Tibial nerve (tissue), 4 donors: Measurements from ENCODE around the gene AFF2. TPM values are rescaled to one million over a fixed set of nuclear protein-coding genes. Genes with fewer than 3 reads are reported as not detected.

Experiments used
- DNase-seq, 2 donors: peaks; one replicate each; pipeline ENCODE4 v3.0.0-alpha.2; 2019; ENCODE audit warnings: low spot score in 2 of 2
- H3K27ac ChIP-seq, 4 donors: fragments of 200-600 bp; sonication (generic) in 3 of 4; one replicate each; pipeline ENCODE4 v1.5.1; 2017 to 2019; ENCODE audit warnings: mild to moderate bottlenecking in 1 of 4
- H3K27me3 ChIP-seq, 2 donors: fragments of 200-600 bp; sonication (generic) in 1 of 2; one replicate each; pipeline versions ENCODE4 v1.5.1 to v1.6.0; 2017 to 2019
- H3K36me3 ChIP-seq, 3 donors: fragments of 200-600 bp; sonication (generic); one replicate each; pipeline ENCODE4 v1.5.1; 2018 to 2019
- H3K4me1 ChIP-seq, 4 donors: fragments of 200-600 bp; sonication (generic) in 3 of 4; one replicate each; pipeline ENCODE4 v1.5.1; 2017 to 2019
- H3K4me3 ChIP-seq, 4 donors: fragments of 200-600 bp; sonication (generic) in 3 of 4; one replicate each; pipeline ENCODE4 v1.5.1; 2017 to 2019; ENCODE audit warnings: mild to moderate bottlenecking in 1 of 4, moderate library complexity in 1 of 4
- H3K9me3 ChIP-seq, 4 donors: fragments of 200-600 bp; sonication (generic) in 3 of 4; one replicate each; pipeline ENCODE4 v1.5.1; 2017 to 2019
- CTCF ChIP-seq, 5 experiments: fragments of 200-600 bp in 3 of 5; fragments of 450-650 bp in 2 of 5; sonication (generic) in 3 of 5; IDR thresholded peaks; one replicate each; pipeline ENCODE4 v1.5.1; 2016 to 2019; ENCODE audit warnings: antibody characterized with exemption in 5 of 5, mild to moderate bottlenecking in 3 of 5, moderate library complexity in 2 of 5
- EP300 ChIP-seq, 2 donors: sonication (generic); formaldehyde crosslinking; IDR thresholded peaks; one replicate each; pipeline ENCODE4 v1.6.1; 2017; ENCODE audit warnings: antibody characterized with exemption in 2 of 2, mild to moderate bottlenecking in 1 of 2
- POLR2A ChIP-seq, 2 donors: fragments of 450-650 bp; IDR thresholded peaks; one replicate each; pipeline ENCODE4 v1.6.1; 2017; ENCODE audit warnings: antibody characterized with exemption in 2 of 2, mild to moderate bottlenecking in 2 of 2, moderate library complexity in 2 of 2
- WGBS, 2 donors: methylation state at CpG; one replicate each; pipeline ENCODE4 v1.1.5; 2018; 5-methylcytosine and 5-hydroxymethylcytosine counted together
- total RNA-seq, 4 donors: library from RNA; depleted of rRNA; stranded (reverse); fragments of >200 nt; gene quantifications; one replicate each; pipeline ENCODE4 v1.1.0, GENCODE V29; 2016

The AFF2 gene
- total RNA-seq, 4 donors from 2014 or later = 13.2 to 20.3 (median 16.1) TPM

GRCh38 chrX:148517176-148517575 is 16.8 kb downstream of the AFF2 start:
- TF ChIP-seq EP300 (IDR thresholded peaks at IDR 0.05) (no peak), POLR2A (IDR thresholded peaks at IDR 0.05) (no peak), CTCF (IDR thresholded peaks at IDR 0.05) (no peak)
- DNase-seq = no peak
- Histone ChIP-seq H3K27ac (no peak overlapping the region), H3K4me1 (no peaks in the 10 kb centered on the region), H3K36me3 (no peaks in the 10 kb centered on the region), H3K27me3 (no peaks in the 10 kb centered on the region), H3K4me3 (no peak overlapping the region), H3K9me3 (no peaks in the 10 kb centered on the region)
- 46 to 47% methylated on average over 2 of the region's 2 CpGs for WGBS, 2 donors

GRCh38 chrX:148522006-148522405 is 21.6 kb downstream of the AFF2 start:
- 68 to 81% methylated on average over 5 of the region's 5 CpGs for WGBS, 2 donors
- DNase-seq = no peak
- Histone ChIP-seq H3K27ac (no peak overlapping the region), H3K36me3 (no peaks in the 10 kb centered on the region), H3K4me1 (no peaks in the 10 kb centered on the region), H3K4me3 (no peak overlapping the region), H3K27me3 (no peaks in the 10 kb centered on the region), H3K9me3 (no peaks in the 10 kb centered on the region)
- no peak for TF ChIP-seq POLR2A (IDR thresholded peaks at IDR 0.05)
- no peak for TF ChIP-seq EP300 (IDR thresholded peaks at IDR 0.05)
- no peak for TF ChIP-seq CTCF (IDR thresholded peaks at IDR 0.05)

DNA sequence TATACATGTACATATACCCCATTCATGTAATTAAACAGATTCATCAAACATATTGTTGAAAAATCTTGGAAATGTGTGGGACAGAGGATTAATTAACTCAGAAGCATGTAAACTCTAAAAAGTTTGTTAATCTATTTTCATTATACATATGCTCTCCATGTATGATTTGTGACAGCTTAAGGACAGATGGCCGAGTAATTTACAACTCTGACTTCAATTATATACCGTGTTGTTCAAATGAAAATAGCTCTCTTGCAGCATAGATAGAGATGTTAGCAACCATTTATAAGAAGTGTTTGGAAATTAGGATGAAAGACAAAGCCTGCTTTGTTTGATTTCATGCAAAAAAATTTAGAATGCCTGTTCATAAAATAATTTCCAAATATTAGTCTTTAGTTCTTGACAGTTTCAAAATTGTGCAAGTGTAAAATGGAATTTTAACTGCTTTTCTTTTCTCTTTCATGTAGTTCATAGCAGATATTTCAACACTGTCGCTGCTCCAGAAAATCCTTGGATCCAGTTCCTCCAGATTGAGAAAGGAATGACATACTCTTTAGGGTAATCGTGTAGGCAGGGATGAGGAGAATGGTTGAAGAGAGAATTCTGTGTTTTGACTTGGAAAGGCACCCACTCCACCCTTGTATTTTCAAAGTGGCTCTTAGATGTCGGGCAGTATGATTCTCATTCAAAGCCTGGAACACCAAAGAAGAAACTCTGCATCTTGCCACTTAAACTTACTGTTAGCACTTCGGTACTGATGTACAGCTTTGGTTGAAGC is 23.1 kb downstream of the AFF2 start:
- H3K27ac ChIP-seq = no peak overlapping the region
- H3K4me1 ChIP-seq = no peaks in the 10 kb centered on the region
- TF ChIP-seq CTCF (IDR thresholded peaks at IDR 0.05) = no peak
- no peak for TF ChIP-seq EP300 (IDR thresholded peaks at IDR 0.05)
- TF ChIP-seq POLR2A (IDR thresholded peaks at IDR 0.05) = no peak
- no peaks in the 10 kb centered on the region for H3K27me3 ChIP-seq
- 53 to 54% methylated on average over 6 of the region's 6 CpGs for WGBS, 2 donors
- no peaks in the 10 kb centered on the region for H3K36me3 ChIP-seq
- no peaks in the 10 kb centered on the region for H3K9me3 ChIP-seq
- no peak overlapping the region for H3K4me3 ChIP-seq
- DNase-seq = no peak

- no peak overlapping the region for H3K4me3 ChIP-seq
- no peaks in the 10 kb centered on the region for H3K36me3 ChIP-seq
- TF ChIP-seq EP300 (IDR thresholded peaks at IDR 0.05) = no peak
- TF ChIP-seq CTCF (IDR thresholded peaks at IDR 0.05) = peak in 4 of 5 experiments; percentile 23 to 61 (median 38)
- TF ChIP-seq POLR2A (IDR thresholded peaks at IDR 0.05) = no peak
- H3K27me3 ChIP-seq = no peaks in the 10 kb centered on the region
- peak in 1 of 2 donors; percentile 19 for DNase-seq
- H3K27ac ChIP-seq = no peak overlapping the region
- H3K9me3 ChIP-seq = no peaks in the 10 kb centered on the region
- 10 to 34% methylated on average over 2 of the region's 2 CpGs for WGBS, 2 donors
- H3K4me1 ChIP-seq = no peaks in the 10 kb centered on the region
Observed at GRCh38 chrX:148530464-148531077, 30.2 kb downstream of the AFF2 start.

GRCh38 chrX:148534291-148534690 is 33.9 kb downstream of the AFF2 start:
- no peak overlapping the region for H3K4me3 ChIP-seq
- H3K4me1 ChIP-seq = no peaks in the 10 kb centered on the region
- DNase-seq = no peak
- WGBS, 2 donors = 54 to 66% methylated on average over 2 of the region's 2 CpGs
- H3K36me3 ChIP-seq = no peaks in the 10 kb centered on the region
- no peak for TF ChIP-seq EP300 (IDR thresholded peaks at IDR 0.05)
- TF ChIP-seq CTCF (IDR thresholded peaks at IDR 0.05) = no peak
- no peak for TF ChIP-seq POLR2A (IDR thresholded peaks at IDR 0.05)
- no peaks in the 10 kb centered on the region for H3K27me3 ChIP-seq
- H3K9me3 ChIP-seq = no peaks in the 10 kb centered on the region
- H3K27ac ChIP-seq = no peak overlapping the region
